ENCODE measurements around the gene ZNF79. TPM values are rescaled to one million over a fixed set of nuclear protein-coding genes. Genes with fewer than 3 reads are reported as not detected.

Gene ZNF79
- total RNA-seq, 4 donors from 2014 or later = 6.0 to 11.9 (median 9.5) TPM

- no peak for TF ChIP-seq CTCF (IDR thresholded peaks at IDR 0.05; ENCODE audit: low read depth)
These were observed 4.2 kb downstream of the ZNF79 start for GRCh38 chr9:127428348-127428747.

- no peak for TF ChIP-seq CTCF (IDR thresholded peaks at IDR 0.05; ENCODE audit: low read depth)
These were observed 6.2 kb downstream of the ZNF79 start for GRCh38 chr9:127430415-127430814.

- TF ChIP-seq CTCF (IDR thresholded peaks at IDR 0.05; ENCODE audit: low read depth) = no peak
These were observed 13.5 kb downstream of the ZNF79 start for GRCh38 chr9:127437497-127438264.

GRCh38 chr9:127438394-127438793 lies 14.2 kb downstream of the ZNF79 start:
- no peak for TF ChIP-seq CTCF (IDR thresholded peaks at IDR 0.05; ENCODE audit: low read depth)

GRCh38 chr9:127444283-127444920 lies 20.2 kb downstream of the ZNF79 start:
- no peak for TF ChIP-seq CTCF (IDR thresholded peaks at IDR 0.05; ENCODE audit: low read depth)

- TF ChIP-seq CTCF (IDR thresholded peaks at IDR 0.05; ENCODE audit: low read depth) = no peak
These were observed 21.0 kb downstream of the ZNF79 start for GRCh38 chr9:127444921-127445850.
